KOPT-K1 (cell line): ENCODE results near the gene RPLP2.

Experiments
- H3K27ac ChIP-seq: fragments of 200-600 bp; sonication (generic); 2 replicates; pipeline ENCODE4 v1.5.1; 2016; ENCODE audit warnings: antibody characterized with exemption, mild to moderate bottlenecking, low read depth, low read length; ENCODE audit not compliant: poor library complexity, severe bottlenecking
- H3K36me3 ChIP-seq: fragments of 200-600 bp; sonication (generic); 2 replicates; pipeline ENCODE4 v1.5.1; 2017; ENCODE audit warnings: antibody characterized with exemption, mild to moderate bottlenecking, low read length, moderate library complexity; ENCODE audit not compliant: insufficient read depth
- H3K9me3 ChIP-seq: fragments of 200-600 bp; sonication (generic); 2 replicates; pipeline ENCODE4 v1.5.1; 2017; ENCODE audit warnings: antibody characterized with exemption, low read length, mild to moderate bottlenecking; ENCODE audit not compliant: insufficient read depth, poor library complexity, severe bottlenecking

The RPLP2 gene

GRCh38 chr11:829176-829846 is 19.5 kb downstream of the RPLP2 start:
- no peaks in the 10 kb centered on the region for H3K9me3 ChIP-seq
- H3K36me3 ChIP-seq: peaks cover 15% of the 10 kb centered on the region; the same call in 1 of the 2 replicates
- H3K27ac ChIP-seq: no peak overlapping the region

DNA sequence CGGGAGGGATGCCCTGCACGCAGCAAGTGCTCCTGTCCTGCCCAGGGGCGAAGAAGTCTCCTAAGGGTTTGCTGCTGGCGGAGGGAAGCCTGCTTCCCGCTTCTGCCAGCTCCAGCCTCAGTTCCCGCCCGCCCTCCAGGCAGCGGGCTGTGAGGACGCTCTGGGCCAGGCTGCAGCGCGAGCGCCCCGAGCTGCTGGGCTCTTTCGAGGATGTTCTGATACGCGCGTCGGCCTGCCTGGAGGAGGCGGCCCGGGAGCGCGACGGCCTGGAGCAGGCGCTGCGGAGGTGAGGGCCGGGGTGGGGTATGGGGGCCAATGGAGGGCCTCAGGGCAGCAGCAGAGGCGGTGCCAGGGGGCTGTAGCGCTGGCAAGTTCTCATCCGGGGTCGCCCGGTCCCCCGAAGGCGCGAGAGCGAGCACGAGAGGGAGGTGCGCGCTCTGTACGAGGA is 20.1 kb downstream of the RPLP2 start:
- Histone ChIP-seq H3K27ac (no peak overlapping the region), H3K9me3 (no peaks in the 10 kb centered on the region), H3K36me3 (peaks cover 10% of the 10 kb centered on the region; the same call in 1 of the 2 replicates)

GRCh38 chr11:830295-831117 is 20.7 kb downstream of the RPLP2 start:
- H3K36me3 ChIP-seq: peaks cover 3% of the 10 kb centered on the region; the same call in 1 of the 2 replicates
- H3K27ac ChIP-seq: no peak overlapping the region
- no peaks in the 10 kb centered on the region for H3K9me3 ChIP-seq

DNA sequence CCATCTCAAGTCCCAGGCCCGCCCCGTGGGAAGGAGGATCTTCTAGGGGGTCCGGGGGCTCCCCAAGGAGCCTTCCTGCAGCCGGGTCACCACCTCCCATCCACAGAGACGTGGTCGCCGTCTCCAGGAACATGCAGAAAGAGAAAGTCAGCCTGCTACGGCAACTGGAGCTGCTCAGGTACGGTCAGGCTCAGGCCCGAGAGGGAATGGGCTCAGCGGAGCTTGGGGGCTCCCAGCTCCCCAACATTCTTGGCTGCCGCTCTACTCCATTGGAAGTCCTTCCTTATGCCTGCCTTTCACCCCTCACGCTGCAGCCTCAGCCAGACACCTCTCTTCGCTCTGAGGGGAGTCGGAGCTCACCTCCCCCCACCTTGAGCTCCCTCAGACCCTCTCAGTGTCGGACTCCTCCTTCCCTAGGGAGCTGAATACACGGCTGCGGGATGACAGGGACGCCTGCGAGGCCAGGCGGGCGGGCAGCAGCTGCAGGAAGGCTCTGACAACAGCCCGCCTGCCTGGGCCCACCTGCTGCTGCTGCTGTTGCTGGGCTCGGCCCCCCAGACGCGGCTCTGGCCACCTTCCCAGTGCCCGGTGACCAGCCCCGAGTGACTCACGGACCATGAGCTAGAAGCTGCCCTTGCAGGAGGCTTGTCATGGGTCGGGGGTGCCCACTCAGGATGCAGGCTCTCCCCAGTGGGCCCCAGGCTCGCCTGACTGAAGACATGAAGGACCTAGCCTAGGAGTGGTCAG is 21.5 kb downstream of the RPLP2 start:
- no peak overlapping the region for H3K27ac ChIP-seq
- 0 out of 2 replicates have a peak, but pooled peaks cover under 1% of the 10 kb centered on the region for H3K36me3 ChIP-seq
- no peaks in the 10 kb centered on the region for H3K9me3 ChIP-seq

DNA sequence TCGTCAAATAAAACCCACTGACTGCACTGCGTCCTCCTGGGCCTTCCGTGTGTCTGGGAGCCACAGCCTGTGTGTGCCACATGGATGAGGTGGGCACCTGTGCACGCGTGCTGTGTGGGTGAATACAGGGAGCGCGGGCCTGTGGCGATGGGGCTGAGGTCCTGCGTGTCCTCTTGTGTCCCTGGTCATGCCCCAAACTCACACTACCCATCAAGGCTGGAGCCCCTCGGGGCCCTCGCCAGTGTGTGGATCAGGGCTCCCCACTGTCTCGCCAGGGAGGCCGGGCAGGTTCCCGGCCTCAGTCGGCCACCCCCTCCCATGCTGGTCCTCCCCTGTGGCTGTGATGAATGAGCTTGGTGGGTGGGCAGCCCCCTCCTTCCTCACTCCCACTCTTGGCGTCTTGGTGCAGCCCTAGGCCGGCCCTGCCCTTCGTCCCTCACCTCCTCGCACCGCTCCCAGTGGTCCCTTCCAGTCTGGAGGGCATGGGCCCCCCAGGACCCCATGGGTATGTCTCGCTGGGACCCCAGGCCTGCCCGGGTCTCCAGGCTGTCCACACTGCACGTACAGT is 22.3 kb downstream of the RPLP2 start:
- H3K27ac ChIP-seq: no peak overlapping the region
- H3K36me3 ChIP-seq: peaks cover 7% of the 10 kb centered on the region; the same call in 1 of the 2 replicates
- no peaks in the 10 kb centered on the region for H3K9me3 ChIP-seq

DNA sequence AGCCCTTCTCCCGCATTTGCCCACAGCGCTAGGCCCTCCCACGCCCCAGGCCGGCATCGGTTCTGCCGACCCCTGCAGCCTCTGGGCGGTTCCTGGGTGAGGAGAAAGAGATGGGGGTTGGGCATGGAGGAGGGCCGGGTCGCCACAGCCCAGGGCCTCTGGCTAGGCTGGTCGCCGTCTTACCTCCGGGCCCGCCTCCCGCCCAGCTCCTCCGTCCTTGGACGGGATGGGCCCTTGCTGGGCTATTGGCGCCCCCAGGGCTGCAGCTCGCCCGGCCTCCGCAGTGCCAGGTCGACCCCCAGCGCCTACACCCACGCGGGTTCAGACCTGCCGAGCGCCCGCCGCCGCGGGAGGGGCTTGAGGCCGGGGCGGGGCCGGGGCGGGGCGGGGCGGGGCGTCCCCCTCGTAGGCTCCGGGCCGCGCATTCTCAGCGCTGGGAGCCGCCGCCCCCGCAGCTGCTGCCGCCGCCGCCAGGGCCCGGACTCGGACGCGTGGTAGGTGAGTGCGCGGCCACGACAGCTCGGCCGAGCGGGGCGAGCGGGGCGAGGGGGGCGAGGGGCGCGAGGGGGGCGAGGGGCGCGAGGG is 22.9 kb downstream of the RPLP2 start, which contains the start of gene CD151:
CD151 (plus strand) TSS at position 424 of the 585 bp plus-strand sequence. CDS start 3,118 bp downstream, outside the sequence.
- peaks cover 13% of the 10 kb centered on the region; the same call in 1 of the 2 replicates for H3K36me3 ChIP-seq
- no peak within 1 kb of the TSS for H3K27ac ChIP-seq
- H3K9me3 ChIP-seq: no peaks in the 10 kb centered on the region

DNA sequence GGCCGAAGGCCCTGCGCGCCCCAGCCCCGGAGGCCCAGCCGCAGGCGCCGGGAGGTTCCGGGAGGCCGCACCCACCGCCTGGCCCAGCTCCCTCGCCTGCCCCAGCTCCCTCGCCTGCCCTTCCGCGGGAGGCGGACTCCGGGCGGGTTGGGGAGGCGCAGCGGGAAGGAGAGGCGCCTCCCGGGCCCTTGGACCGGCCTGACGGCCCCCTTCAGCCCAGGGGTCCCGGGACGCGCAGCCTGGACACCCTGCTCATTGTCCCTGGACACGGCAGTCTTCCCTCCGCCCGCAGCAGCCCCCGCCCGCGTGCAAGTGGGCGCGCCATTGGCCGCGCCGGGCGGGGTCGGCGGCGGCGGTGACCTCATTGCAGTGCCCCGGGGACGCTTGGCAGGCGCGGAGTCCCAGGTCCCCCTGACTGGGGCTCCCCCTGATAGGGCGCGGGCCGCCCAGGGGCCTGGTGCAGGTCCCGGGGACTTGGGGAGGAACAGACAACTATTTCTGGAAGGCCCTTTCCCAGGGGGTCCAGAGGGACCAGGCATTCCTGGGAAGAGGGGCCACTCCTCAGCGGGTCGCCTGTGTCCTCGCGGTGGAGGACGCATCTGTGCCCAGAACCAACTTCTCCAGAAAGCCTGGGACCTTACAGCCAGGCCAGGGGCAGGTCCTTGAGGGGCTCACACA is 23.5 kb downstream of the RPLP2 start:
- Histone ChIP-seq H3K27ac (no peak overlapping the region), H3K36me3 (peaks cover 19% of the 10 kb centered on the region; the same call in 1 of the 2 replicates), H3K9me3 (no peaks in the 10 kb centered on the region)

GRCh38 chr11:833849-834311 is 24.1 kb downstream of the RPLP2 start:
- Histone ChIP-seq H3K27ac (no peak overlapping the region), H3K36me3 (peaks cover 25% of the 10 kb centered on the region), H3K9me3 (no peaks in the 10 kb centered on the region)

DNA sequence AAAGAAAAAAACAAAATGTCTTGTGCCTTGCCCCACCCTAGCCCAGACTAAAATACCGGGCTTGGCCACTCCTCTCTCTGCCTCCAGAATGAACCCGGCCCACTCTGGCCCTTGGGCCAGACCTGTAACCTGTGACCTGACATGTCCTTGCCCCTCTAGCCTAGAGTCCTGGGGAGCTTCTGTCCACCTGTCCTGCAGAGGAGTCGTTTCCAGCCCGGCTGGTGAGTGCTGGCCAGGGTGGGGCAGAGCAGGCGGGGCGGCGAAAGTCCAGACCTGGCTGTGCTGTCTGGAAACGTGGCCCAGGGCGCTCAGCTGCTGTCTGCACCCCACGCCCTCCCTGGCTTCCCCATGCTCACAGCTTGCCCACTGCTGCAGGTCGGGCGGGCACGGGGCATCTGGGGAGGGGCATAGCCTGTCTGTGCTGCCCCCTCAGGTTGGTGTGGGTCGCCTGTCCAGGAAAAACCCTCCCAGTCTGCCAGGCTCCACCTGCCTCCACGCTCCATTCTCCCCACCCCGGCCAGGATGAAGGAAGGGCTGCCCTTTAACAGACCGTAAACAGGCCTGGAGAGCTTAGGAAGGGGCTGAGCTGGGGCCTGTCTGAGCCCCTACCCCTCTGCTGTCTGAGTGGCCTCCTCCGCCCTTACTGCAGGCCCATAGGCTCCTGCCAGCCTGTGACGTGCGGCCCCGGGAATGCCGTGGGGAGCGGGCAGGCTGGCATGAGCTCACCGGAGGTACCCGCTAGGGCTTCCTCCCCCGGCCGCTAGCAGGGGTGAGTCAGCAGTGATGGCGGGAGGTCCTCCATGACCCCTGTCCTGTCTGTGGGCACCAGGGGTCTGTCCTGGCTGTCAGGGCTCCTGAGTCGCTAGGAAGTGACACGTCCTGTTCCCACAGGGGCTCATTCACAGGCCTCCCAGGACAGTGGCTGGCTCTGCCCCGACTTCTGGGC is 24.9 kb downstream of the RPLP2 start:
- Histone ChIP-seq H3K36me3 (peaks cover 33% of the 10 kb centered on the region), H3K9me3 (no peaks in the 10 kb centered on the region), H3K27ac (no peak overlapping the region)

DNA sequence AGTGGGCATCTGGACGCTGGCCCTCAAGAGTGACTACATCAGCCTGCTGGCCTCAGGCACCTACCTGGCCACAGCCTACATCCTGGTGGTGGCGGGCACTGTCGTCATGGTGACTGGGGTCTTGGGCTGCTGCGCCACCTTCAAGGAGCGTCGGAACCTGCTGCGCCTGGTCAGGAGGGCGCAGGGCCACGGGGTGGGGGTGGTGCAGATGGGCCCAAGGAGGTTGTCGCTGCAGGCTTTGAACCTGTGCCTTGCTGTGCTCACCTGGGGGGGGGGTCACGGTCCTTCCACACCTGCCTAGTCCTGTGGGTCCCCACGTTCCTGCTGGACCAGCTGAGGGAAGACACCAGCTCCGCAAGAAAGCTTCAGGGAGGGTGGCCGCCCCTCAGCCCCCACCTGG is 26.5 kb downstream of the RPLP2 start:
- H3K27ac ChIP-seq: no peak overlapping the region
- H3K36me3 ChIP-seq: peaks cover 47% of the 10 kb centered on the region
- H3K9me3 ChIP-seq: no peaks in the 10 kb centered on the region

DNA sequence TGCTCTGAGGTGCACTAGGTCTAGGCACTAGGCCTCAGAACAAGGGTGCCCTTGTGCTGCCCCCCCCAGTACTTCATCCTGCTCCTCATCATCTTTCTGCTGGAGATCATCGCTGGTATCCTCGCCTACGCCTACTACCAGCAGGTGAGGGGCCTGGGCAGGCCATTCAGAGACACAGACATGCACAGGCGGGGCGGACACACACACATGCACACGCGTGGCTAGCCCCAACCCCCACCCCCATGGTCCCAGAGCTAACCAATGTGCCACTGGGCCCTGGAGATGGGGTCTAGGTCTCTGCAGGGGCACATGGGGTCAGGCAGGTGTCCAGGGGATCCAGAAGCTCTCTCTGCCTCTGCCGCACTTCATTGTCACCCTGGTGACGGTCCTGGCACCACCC is 26.9 kb downstream of the RPLP2 start:
- no peaks in the 10 kb centered on the region for H3K9me3 ChIP-seq
- peaks cover 47% of the 10 kb centered on the region for H3K36me3 ChIP-seq
- H3K27ac ChIP-seq: no peak overlapping the region

DNA sequence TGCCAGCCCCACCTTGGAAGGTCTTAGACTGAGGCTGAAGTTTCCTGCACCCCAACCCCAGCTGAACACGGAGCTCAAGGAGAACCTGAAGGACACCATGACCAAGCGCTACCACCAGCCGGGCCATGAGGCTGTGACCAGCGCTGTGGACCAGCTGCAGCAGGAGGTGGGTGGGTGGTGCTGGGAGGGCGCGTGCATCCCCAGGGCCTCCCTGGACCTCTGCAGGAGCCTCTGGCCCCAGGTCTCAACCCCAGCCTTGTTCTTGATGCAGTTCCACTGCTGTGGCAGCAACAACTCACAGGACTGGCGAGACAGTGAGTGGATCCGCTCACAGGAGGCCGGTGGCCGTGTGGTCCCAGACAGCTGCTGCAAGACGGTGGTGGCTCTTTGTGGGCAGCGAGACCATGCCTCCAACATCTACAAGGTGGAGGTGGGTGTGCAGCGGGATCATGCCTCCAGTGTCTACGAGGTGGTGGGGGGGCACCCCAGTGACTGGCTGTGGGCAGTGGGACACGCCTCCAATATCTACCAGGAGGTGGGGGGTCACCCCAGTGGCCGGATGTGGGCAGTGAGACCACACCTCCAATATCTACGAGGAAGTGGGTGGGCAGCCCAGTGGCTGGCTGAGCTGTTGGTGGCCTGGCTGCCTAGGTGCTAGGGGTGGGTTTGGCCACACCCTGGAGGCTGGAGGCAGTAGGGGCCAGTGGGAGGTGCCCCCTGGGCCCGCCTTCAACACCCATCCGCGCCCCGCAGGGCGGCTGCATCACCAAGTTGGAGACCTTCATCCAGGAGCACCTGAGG is 27.6 kb downstream of the RPLP2 start:
- no peak overlapping the region for H3K27ac ChIP-seq
- H3K36me3 ChIP-seq: peaks cover 47% of the 10 kb centered on the region

More for the DNA sequence above, 27.6 kb downstream of the RPLP2 start:
- H3K9me3 ChIP-seq: no peaks in the 10 kb centered on the region
